ENCODE measurements around the gene PHACTR1. TPM values are rescaled to one million over a fixed set of nuclear protein-coding genes. Genes with fewer than 3 reads are reported as not detected.

PHACTR1 gene
- total and polyA plus RNA-seq, 8 donors = 1.4 to 12.4 (median 9.3) TPM

DNA sequence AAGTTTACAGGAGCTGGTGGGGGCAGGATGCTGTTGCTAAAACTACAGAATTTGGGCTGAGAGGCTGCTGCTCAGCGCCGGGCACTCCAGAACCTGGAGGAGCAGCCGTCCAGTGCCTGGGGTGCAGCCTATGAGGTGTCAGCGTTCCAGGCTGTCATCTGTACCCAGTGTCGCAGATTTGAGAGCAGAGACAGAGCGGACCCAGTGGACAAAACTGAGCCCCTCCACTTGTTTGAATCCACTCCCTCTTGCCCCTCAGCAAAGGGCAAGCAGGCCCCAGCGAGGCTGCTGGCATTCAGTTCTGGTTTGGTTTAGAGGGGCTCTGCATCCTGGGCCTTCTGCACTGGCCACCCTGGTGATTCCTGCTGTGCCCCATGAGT lies 467.5 kb downstream of the PHACTR1 start:
- Histone ChIP-seq H3K4me3 (no peak overlapping the region), H3K36me3 (no peaks in the 10 kb centered on the region), H3K4me1 (no peaks in the 10 kb centered on the region), H3K27me3 (no peaks in the 10 kb centered on the region), H3K9me3 (no peaks in the 10 kb centered on the region), H3K27ac (no peak overlapping the region)
- 96 to 97% methylated on average over 7 of the region's 7 CpGs for WGBS, 2 donors
- intact Hi-C loops (cut with DNase I) = no loop called here
- FAIRE-seq (no peak), DNase-seq (no peak), ATAC-seq (no peak)
- TF ChIP-seq, protein P1, sequence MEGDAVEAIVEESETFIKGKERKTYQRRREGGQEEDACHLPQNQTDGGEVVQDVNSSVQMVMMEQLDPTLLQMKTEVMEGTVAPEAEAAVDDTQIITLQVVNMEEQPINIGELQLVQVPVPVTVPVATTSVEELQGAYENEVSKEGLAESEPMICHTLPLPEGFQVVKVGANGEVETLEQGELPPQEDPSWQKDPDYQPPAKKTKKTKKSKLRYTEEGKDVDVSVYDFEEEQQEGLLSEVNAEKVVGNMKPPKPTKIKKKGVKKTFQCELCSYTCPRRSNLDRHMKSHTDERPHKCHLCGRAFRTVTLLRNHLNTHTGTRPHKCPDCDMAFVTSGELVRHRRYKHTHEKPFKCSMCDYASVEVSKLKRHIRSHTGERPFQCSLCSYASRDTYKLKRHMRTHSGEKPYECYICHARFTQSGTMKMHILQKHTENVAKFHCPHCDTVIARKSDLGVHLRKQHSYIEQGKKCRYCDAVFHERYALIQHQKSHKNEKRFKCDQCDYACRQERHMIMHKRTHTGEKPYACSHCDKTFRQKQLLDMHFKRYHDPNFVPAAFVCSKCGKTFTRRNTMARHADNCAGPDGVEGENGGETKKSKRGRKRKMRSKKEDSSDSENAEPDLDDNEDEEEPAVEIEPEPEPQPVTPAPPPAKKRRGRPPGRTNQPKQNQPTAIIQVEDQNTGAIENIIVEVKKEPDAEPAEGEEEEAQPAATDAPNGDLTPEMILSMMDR (IDR thresholded peaks at IDR 0.05) = no peak

DNA sequence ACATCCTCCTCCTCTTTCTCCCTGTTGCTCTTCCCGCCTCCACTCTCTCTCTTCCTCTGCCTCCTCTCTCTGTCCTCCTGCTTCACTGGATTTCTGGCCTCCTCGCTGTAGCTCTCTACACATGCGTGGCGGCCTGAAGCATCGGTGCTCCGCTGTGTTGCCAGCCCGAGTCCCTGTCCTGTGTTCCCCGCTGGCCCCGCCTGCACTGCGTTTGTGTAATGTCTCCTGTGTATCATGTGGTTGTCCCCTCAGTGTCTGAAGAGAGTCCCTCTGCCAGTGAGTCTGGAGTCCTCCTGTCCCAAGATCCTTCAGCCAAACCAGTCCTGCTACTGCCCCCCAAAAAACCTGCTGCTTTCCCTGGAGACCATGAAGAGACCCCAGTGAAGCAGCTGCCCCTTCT lies 468.0 kb downstream of the PHACTR1 start:
- intact Hi-C loops (cut with DNase I) = no loop called here
- 94 to 95% methylated on average over 10 of the region's 10 CpGs for WGBS, 2 donors
- no peak overlapping the region for H3K27ac ChIP-seq
- no peaks in the 10 kb centered on the region for H3K27me3 ChIP-seq
- H3K36me3 ChIP-seq = no peaks in the 10 kb centered on the region
- ATAC-seq = no peak
- H3K4me3 ChIP-seq = no peak overlapping the region
- DNase-seq = no peak
- no peak for FAIRE-seq
- H3K9me3 ChIP-seq = no peaks in the 10 kb centered on the region
- TF ChIP-seq, protein P1 (IDR thresholded peaks at IDR 0.05) = no peak
- H3K4me1 ChIP-seq = no peaks in the 10 kb centered on the region

DNA sequence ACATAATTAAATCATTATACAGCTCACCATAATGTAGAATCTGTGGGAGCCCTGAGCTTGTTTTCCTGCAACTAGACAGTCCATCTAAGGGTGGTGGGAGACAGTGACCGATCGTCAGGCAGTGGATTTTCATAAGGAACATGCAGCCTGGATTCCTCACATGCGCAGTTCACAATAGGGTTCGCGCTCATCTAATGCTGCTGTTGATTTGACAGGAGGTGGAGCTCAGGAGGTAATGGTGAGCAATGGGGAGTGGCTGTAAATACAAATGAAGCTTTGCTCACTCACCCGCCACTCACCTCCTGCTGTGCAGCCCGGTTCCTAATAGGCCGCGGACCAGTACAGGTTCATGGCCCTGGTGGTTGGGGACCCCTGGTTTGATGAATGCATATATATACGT lies 470.3 kb downstream of the PHACTR1 start:
- H3K27me3 ChIP-seq = no peaks in the 10 kb centered on the region
- H3K9me3 ChIP-seq = no peaks in the 10 kb centered on the region
- no peaks in the 10 kb centered on the region for H3K4me1 ChIP-seq
- WGBS, 2 donors = 91 to 99% methylated on average over 10 of the region's 10 CpGs
- DNase-seq (no peak), ATAC-seq (no peak), FAIRE-seq (no peak)
- TF ChIP-seq, protein P1 (IDR thresholded peaks at IDR 0.05) = no peak
- H3K4me3 ChIP-seq = no peak overlapping the region
- H3K36me3 ChIP-seq = no peaks in the 10 kb centered on the region
- intact Hi-C loops (cut with DNase I) = no loop called here
- H3K27ac ChIP-seq = no peak overlapping the region

DNA sequence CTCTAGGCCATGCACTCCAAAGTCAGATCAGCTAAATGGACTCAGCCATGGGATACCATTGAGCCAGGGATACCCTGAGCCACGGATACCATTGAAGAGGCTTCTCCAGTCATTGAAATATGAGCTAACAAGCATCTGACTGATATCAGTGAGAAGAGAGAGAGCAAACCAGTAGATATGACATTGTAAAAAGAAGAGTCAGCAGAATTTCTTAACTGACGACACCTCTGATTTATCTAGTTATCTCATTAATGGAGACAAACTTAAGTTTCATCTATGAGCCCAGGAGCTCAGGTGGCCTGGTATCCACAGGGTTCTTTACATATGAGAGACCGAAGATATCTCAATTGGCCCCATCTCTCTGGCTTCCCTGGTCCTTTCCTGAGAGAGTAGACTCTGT lies 471.1 kb downstream of the PHACTR1 start:
- Histone ChIP-seq H3K27me3 (no peaks in the 10 kb centered on the region), H3K27ac (no peak overlapping the region), H3K9me3 (no peaks in the 10 kb centered on the region), H3K4me1 (no peaks in the 10 kb centered on the region), H3K36me3 (no peaks in the 10 kb centered on the region), H3K4me3 (no peak overlapping the region)
- DNase-seq = no peak
- no peak for ATAC-seq
- no peak for FAIRE-seq
- intact Hi-C loops (cut with DNase I) = no loop called here
- TF ChIP-seq, protein P1 (IDR thresholded peaks at IDR 0.05) = no peak
- 93 to 95% methylated on average over 3 of the region's 3 CpGs for WGBS, 2 donors

DNA sequence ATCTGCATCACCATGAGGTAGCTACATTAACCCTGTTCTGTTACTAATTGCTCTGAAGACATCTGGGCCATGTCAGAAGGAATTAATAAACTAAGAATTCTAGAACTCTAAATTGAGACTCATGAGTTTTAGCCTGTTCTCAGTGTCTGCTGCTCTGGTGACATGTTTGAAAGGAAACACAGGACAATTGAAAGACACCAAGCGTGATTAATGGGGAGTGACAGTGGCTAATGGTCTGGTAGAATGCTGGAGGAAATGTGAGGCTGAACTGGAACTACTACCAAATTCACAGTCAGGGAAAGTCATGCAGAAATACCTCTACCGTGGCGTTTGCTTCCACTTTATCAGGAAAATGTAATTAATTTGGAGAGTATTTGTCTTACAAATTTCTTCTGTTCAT lies 471.7 kb downstream of the PHACTR1 start:
- WGBS, 2 donors = 78 to 83% methylated on average over 3 of the region's 3 CpGs
- intact Hi-C loops (cut with DNase I) = no loop called here
- Histone ChIP-seq H3K27ac (no peak overlapping the region), H3K27me3 (no peaks in the 10 kb centered on the region), H3K4me3 (no peak overlapping the region), H3K4me1 (no peaks in the 10 kb centered on the region), H3K36me3 (no peaks in the 10 kb centered on the region), H3K9me3 (no peaks in the 10 kb centered on the region)
- FAIRE-seq = no peak
- ATAC-seq = no peak
- TF ChIP-seq, protein P1 (IDR thresholded peaks at IDR 0.05) = no peak
- DNase-seq = no peak

Measured in pancreas (tissue), 10 donors.